Stimulated activated CD8-positive, alpha-beta memory T cell treated with anti-CD3 and anti-CD28 coated beads, Interleukin-2, amount 100 ng/mL, for 48 hours (primary cell): ENCODE results near the gene TTLL5.

Experiments
- DNase-seq, 2 donors: peaks; one replicate each; pipeline ENCODE4 v3.0.0-alpha.2; 2020; ENCODE audit warnings: low read depth in 2 of 2

The TTLL5 gene

GRCh38 chr14:75660630-75661498, at the start of gene TTLL5, which contains the start of gene ERG28:
TTLL5 (plus strand) TSS chr14:75661246; CDS start chr14:75663150, 1,904 bp downstream.
ERG28 (minus strand) TSS chr14:75660876; CDS start chr14:75657502, 3,374 bp downstream.
- DNase-seq: peak; percentile 91

GRCh38 chr14:75612157-75612556, 48.9 kb upstream of the TTLL5 start:
- no peak for DNase-seq

DNA sequence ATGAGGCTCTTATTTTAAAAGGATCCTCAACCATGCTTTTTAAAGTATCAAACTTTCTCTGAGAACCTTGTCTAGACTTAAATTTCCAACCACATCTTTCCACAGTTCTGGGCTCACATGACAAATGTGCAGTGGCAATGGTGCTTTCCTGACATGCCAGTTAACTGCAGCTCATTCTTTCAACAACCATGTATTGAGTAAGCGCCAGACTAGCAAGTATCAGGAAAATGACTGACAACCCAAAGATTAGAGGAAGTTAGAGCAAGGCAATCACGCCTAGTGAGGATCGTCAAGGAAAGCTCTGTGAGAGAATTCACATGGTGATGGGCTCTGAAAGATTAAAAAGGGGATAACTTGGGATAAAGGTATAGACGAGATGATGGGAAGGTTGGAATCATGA, 46.9 kb upstream of the TTLL5 start:
- DNase-seq: no peak

- DNase-seq: no peak
Measured at GRCh38 chr14:75615200-75615599, 45.8 kb upstream of the TTLL5 start.

GRCh38 chr14:75619548-75619947, 41.5 kb upstream of the TTLL5 start:
- DNase-seq: no peak

- DNase-seq: no peak
Measured at GRCh38 chr14:75625034-75625433, 36.0 kb upstream of the TTLL5 start.

GRCh38 chr14:75626396-75626795, 34.6 kb upstream of the TTLL5 start:
- no peak for DNase-seq

- no peak for DNase-seq
Measured at GRCh38 chr14:75626863-75627262, 34.2 kb upstream of the TTLL5 start.

DNA sequence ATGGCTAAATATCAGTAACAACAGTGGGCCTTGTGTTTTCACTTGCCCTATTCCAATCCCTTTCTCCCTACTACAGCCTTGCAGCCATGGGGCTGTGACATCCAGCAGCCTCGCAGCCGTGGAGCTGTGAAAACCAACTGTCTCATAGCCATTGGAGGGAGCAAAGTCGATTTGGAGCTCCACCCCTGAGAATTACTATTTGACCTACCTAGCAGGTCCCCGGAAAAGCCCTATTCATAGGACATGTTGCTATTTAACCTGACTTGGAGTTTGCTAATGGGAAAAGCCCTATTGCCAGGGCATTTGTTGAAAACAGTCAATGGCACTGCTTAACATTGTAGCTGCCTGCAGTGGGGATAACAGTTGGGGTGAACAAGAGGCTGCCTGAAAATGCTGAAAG, 33.6 kb upstream of the TTLL5 start:
- DNase-seq: no peak

DNA sequence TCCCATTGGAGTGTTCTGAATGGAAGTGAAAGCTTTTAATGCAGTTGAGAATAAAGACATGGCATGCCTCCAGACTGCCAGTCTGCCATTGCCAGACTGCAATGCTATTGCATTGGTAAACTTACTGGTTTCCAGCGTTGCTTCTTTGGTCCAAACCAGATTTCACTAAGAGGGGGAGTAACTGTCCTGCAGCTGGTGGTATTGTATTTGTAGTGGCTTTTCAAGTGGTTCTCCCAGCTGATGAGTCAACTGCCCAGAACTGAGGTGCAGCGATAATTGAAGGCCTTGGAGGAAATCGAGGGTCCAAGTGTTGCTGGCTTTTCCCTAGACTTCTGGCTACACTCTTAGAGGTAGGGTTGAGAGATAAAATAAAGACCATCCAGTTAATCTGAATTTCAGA, 32.2 kb upstream of the TTLL5 start:
- DNase-seq: no peak

- DNase-seq: no peak
Measured at GRCh38 chr14:75630695-75631452, 30.2 kb upstream of the TTLL5 start.

DNA sequence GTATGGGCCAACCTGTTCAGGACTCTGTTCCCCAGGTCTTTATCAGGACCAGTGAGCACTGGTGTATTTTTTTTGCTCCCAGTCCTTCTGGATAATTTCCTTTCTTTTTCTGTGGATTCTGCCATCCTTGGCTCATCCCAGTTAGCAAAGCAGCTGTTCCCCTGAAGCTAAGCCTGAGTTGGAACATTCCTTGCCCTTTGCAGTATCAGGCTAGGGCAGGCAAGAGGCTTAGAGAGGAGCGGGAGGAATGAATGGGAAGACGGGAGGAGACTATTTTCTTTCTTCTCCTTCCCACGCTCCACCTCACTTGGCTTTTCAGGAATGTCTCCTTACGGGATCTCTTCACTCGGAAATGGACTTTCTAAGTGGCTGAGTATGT, 29.6 kb upstream of the TTLL5 start:
- no peak for DNase-seq

DNA sequence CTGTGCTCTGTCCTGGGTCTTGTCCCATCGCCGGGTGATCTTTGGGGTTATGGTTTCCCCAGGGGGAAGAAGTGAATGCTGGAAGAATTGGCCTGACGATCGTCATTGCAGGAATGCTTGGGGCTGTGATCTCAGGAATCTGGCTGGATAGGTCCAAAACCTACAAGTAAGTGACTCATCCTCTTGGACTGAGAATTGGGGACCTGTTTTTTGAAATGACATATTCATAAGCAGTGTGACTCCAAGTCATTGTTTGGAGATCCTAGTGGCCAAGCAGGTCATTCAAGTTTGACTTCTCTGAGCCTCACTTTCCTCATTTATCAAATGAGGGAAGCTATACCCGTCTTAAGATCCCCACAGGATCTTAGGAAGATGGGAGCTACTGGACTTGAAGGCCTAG, 26.2 kb upstream of the TTLL5 start:
- no peak for DNase-seq

DNA sequence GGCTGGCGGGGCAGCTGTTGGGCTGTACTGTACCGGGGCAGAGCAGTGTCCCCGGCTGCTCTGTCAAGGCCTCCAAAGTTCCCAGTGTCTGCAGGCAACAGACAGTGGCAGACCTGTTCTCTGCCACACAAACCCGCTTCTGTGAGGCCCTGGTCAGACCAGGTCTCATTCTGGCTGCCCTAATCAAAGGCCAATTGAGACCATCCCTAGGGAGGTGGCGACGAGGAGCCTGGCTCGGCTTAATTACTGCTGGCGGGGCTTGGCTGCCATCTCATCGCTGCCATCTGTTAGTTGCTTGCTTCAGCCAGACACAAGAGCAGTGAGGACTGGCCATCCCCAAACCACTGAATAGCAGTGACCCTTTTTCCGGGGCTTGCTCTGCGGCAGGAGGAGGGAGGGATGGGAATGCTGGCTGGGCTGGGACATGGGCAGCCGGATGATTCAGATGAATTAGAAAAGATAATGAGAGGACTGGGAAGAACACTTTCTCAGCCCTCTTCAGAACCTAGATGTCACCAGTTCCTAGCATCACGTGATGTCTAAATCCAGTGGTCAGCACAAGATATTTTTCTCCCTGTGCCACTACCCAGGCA, 24.9 kb upstream of the TTLL5 start:
- no peak for DNase-seq

DNA sequence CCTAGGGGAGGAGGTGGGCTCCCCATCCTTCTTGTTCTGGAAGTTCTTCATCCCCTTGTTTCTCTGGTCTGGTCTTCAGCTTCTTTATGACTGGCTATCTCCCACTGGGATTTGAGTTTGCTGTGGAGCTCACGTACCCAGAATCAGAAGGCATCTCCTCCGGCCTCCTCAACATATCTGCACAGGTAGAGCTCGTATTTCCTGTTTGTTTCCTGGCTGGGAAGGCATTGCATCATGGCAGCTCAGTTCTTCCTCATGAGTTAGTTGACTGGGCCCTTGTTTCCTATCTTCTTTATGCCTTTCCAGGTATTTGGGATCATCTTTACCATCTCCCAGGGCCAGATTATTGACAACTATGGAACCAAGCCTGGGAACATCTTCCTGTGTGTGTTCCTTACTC, 20.2 kb upstream of the TTLL5 start:
- no peak for DNase-seq

GRCh38 chr14:75643985-75644384, 17.1 kb upstream of the TTLL5 start:
- no peak for DNase-seq

GRCh38 chr14:75645056-75645455, 16.0 kb upstream of the TTLL5 start:
- DNase-seq: no peak

DNA sequence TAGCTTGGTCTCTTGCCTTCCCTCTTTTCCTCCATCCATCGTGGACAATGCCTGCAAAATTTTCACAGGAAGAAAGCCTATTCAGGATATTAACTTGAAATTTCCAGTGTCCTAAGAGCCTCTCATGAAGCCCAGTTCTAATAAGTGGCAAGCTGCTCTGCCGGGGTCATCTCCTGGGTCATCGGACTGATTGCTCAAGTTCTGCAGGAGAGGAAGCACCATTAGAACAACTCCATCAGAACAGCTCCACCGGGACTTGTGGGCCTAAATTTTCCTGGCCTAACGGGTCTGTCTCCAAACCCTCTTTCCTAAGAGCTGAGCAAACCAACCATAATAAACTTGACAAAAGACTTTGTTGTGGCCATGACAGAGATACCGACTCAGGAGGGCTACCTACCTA, 14.3 kb upstream of the TTLL5 start:
- DNase-seq: no peak

DNA sequence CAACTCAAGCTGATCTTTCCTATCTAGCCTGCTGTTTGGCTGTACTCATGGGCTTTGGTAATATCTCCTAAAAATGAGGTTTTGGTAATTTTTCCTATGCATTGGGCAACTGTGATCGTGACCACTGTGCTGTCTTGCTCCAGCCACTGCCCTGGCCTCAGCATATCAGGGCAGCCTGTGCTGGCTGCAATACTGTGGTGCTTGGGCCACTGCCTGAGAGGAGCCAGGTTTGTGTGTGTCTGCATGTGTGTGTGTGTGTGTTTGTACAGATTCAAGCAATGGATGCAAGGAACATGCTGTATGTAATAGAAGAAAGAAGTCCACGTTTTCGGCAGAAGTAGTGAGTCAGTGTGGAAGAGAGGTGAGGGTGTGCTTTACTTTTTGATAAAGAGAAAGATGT, 13.4 kb upstream of the TTLL5 start:
- DNase-seq: no peak

DNA sequence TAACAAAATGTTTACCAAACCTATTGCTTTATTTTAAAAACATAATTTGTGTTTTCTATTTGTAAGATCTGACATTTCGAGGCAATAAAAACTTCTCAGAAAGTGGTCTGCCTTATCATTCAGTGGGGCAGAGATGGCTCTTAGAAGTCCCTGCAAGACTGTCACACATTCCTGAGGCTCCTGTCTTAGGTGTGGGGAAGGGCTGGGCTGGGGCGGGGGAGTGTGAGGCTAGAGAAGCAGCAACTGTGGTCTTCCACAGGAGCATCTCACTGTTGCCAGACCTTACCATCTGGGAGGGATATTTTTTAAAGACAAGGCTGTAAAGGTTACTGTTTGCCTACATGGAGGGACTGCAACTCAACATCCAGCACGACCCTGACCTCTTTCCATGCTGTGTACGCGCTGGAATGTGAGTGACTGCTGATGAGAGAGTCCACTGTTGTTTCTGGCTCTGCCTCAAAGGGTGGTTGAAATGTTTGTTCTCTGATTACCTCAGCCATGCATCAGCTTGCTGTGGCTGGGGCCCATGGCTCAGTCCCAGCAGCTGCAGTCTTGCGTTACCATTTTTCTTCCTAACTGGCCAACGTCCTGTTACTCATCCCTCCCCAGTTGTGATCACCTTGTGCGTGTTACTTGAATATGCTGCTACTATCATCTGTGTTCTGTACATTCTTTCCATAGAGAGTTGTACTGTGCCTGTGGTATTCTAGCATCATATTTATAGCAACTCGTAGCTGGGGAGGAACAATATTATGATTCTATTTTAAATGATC, 12.8 kb upstream of the TTLL5 start:
- no peak for DNase-seq

- no peak for DNase-seq
Measured at GRCh38 chr14:75649337-75649736, 11.7 kb upstream of the TTLL5 start.

GRCh38 chr14:75649773-75650172, 11.3 kb upstream of the TTLL5 start:
- DNase-seq: no peak
